ENCODE results near the gene LRRC58.

Gene LRRC58

DNA sequence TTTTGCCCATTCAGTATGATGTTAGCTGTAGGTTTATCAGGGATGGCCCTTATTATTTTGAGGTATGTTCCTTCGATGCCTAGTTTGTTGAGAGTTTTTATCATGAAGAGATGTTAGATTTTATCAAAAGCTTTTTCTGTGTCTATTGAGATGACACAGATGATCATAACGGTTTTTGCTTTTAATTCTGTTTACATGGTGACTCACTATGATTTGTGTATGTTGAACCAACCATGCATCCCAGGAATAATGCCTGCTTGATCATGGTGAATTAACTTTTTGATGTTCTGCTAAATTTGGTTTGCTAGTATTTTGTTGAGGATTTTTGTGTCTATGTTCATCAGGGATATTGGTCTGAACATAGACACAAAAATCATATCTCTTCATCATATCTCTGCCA is 72.4 kb downstream of the LRRC58 start:
- no peak for DNase-seq (ENCODE audit: low spot score)

- no peak for DNase-seq (ENCODE audit: low spot score)
Measured at GRCh38 chr3:120275618-120276017, 73.5 kb downstream of the LRRC58 start.

- DNase-seq (ENCODE audit: low spot score), result no peak
Measured at GRCh38 chr3:120274739-120275167, 74.4 kb downstream of the LRRC58 start.
